Measurements from ENCODE around the gene MAN2A2. TPM values are rescaled to one million over a fixed set of nuclear protein-coding genes. Genes with fewer than 3 reads are reported as not detected.

MAN2A2 gene
- total RNA-seq, 1 experiment from 2014 or later, result 64.9 TPM

DNA sequence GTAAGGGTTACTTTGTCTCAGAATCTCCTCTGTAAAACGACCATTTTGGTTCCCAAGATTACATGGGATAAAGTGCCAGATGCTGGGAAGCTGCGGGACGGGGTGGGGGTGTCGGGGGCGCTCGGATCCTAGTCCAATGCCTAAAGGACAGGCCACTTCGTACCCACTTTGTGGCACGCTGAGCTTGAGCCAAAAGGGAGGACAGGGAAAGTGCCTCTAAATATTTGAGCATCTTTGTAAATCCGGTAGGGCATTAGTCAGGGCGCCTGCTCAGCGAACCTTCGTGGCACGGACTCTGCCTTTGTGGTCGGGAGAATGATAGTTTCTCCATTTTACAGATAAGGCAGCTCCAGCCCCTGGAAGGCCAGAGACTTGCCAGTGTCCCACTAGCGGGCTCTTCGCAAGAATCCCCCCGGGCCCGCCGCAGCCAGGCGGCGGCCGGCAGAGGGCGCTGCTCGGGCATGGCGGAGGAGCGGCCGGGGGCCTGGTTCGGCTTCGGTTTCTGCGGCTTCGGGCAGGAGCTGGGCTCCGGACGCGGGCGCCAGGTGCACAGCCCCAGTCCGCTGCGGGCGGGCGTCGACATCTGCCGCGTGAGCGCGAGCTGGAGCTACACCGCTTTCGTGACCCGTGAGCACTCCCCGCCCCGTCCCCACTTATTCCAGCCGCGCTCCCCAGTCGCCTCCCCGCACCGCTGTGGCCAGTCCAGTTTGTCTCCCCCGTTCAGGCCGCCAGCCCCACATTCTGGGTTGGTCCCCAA, 53.4 kb downstream of the MAN2A2 start:
- H3K36me3 Mint-ChIP-seq (ENCODE audit: insufficient read depth, unreplicated experiment), result peaks cover 60% of the 10 kb centered on the region
- intact Hi-C loops (cut with micrococcal nuclease; ENCODE audit: unreplicated experiment), result loop anchor here (5.0 kb wide), 1 partner anchor 36 kb away; the partner anchor contains the start of gene PRC1
- Histone ChIP-seq H3K36me3 (ENCODE audit: control insufficient read depth, insufficient read depth, low read length) (peaks cover 1% of the 10 kb centered on the region), H3K4me3 (ENCODE audit: low read depth, low read length) (peak overlapping the region; percentile 99), H3K27me3 (replicated peaks; ENCODE audit: control insufficient read depth, insufficient read depth, low read length) (no peaks in the 10 kb centered on the region), H3K9me3 (no peaks in the 10 kb centered on the region), H3K4me1 (peaks cover 4% of the 10 kb centered on the region)
- no peaks in the 10 kb centered on the region for H3K27me3 Mint-ChIP-seq (ENCODE audit: insufficient read depth, unreplicated experiment)
- H3K27ac Mint-ChIP-seq (ENCODE audit: unreplicated experiment), result peak overlapping the region; percentile 87
- H3K9me3 Mint-ChIP-seq (ENCODE audit: unreplicated experiment), result no peaks in the 10 kb centered on the region
- H3K4me3 Mint-ChIP-seq (ENCODE audit: unreplicated experiment), result peak overlapping the region; percentile 76
- CTCF ChIA-PET, result interaction anchor here (0.6 to 2.5 kb wide), 2 partner anchors 25 to 93 kb away, joined by 3 to 12 read pairs; partner anchors contain the start of gene HDDC3
- POLR2A ChIA-PET, result interaction anchor here (0.5 to 0.7 kb wide), 2 partner anchors 12 to 38 kb away, joined by 4 read pairs; partner anchors contain the start of gene PRC1
- H3K4me1 Mint-ChIP-seq (ENCODE audit: low read depth, unreplicated experiment), result peaks cover 16% of the 10 kb centered on the region
- BruUV-seq (replicated peaks), result no TSS peak
- TF ChIP-seq, protein P1, sequence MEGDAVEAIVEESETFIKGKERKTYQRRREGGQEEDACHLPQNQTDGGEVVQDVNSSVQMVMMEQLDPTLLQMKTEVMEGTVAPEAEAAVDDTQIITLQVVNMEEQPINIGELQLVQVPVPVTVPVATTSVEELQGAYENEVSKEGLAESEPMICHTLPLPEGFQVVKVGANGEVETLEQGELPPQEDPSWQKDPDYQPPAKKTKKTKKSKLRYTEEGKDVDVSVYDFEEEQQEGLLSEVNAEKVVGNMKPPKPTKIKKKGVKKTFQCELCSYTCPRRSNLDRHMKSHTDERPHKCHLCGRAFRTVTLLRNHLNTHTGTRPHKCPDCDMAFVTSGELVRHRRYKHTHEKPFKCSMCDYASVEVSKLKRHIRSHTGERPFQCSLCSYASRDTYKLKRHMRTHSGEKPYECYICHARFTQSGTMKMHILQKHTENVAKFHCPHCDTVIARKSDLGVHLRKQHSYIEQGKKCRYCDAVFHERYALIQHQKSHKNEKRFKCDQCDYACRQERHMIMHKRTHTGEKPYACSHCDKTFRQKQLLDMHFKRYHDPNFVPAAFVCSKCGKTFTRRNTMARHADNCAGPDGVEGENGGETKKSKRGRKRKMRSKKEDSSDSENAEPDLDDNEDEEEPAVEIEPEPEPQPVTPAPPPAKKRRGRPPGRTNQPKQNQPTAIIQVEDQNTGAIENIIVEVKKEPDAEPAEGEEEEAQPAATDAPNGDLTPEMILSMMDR (IDR thresholded peaks at IDR 0.05; ENCODE audit: insufficient read depth in 1 of 2, low read depth in 1 of 2, low read length in 1 of 2, severe bottlenecking in 1 of 2, unreplicated experiment in 1 of 2), result no peak
- DNase-seq, result no peak

DNA sequence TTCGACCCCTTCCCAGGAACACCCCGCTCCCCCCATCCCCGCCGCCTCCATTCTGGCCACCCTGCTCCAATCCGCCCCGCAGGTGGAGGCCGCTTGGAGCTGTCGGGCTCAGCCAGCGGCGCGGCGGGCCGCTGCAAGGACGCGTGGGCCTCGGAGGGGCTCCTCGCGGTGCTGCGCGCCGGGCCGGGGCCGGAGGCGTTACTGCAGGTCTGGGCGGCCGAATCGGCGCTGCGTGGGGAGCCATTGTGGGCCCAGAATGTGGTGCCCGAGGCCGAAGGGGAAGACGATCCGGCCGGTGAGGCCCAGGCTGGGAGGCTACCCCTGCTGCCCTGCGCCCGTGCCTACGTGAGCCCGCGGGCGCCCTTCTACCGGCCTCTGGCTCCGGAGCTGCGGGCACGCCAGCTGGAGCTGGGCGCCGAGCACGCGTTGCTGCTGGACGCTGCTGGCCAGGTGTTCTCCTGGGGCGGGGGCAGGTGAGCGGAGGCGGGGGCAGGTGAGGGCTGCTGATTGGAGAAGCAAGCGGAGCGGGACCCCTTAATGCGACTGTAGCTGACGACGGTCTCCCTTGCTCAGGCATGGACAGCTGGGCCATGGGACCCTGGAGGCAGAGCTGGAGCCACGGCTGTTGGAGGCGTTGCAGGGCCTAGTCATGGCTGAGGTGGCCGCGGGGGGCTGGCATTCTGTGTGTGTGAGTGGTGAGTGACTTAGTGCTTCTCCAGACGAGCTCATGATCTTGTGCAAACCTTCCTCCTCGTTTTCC, 54.1 kb downstream of the MAN2A2 start:
- Histone ChIP-seq H3K27me3 (replicated peaks; ENCODE audit: control insufficient read depth, insufficient read depth, low read length) (no peaks in the 10 kb centered on the region), H3K4me1 (peaks cover 4% of the 10 kb centered on the region), H3K4me3 (ENCODE audit: low read depth, low read length) (no peak overlapping the region), H3K9me3 (no peaks in the 10 kb centered on the region), H3K36me3 (ENCODE audit: control insufficient read depth, insufficient read depth, low read length) (peaks cover 1% of the 10 kb centered on the region)
- Mint-ChIP-seq H3K4me3 (ENCODE audit: unreplicated experiment) (peak overlapping the region; percentile 62), H3K4me1 (ENCODE audit: low read depth, unreplicated experiment) (peaks cover 16% of the 10 kb centered on the region), H3K27me3 (ENCODE audit: insufficient read depth, unreplicated experiment) (no peaks in the 10 kb centered on the region), H3K27ac (ENCODE audit: unreplicated experiment) (no peak overlapping the region), H3K9me3 (ENCODE audit: unreplicated experiment) (no peaks in the 10 kb centered on the region), H3K36me3 (ENCODE audit: insufficient read depth, unreplicated experiment) (peaks cover 58% of the 10 kb centered on the region)
- TF ChIP-seq, protein P1 (IDR thresholded peaks at IDR 0.05; ENCODE audit: insufficient read depth in 1 of 2, low read depth in 1 of 2, low read length in 1 of 2, severe bottlenecking in 1 of 2, unreplicated experiment in 1 of 2), result no peak
- DNase-seq, result no peak
- ChIA-PET POLR2A (no interaction called here), CTCF (no interaction called here)
- no TSS peak for BruUV-seq (replicated peaks)
- intact Hi-C loops (cut with micrococcal nuclease; ENCODE audit: unreplicated experiment), result loop anchor here (5.0 kb wide), 1 partner anchor 35 kb away; the partner anchor contains the start of gene PRC1

DNA sequence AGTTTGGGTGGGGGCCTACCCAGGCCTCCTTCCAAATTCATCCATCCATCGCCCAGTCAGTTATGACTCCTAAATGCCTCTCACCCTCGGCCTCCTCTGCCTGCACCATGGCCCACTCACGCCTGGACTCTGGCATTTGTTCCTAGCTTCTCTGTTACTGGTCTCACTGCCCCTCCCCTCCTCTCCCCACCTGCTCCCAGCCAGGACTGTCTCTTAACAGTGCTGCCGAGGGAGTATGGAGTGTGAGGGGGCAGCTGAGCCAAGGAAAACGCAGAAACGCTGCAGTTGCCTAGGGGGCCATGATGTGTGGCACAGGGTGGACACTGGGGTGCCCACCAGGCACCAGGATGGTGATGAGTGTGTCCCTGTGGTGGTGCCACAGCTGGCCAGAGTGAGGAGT, 54.7 kb downstream of the MAN2A2 start:
- Histone ChIP-seq H3K36me3 (ENCODE audit: control insufficient read depth, insufficient read depth, low read length) (peaks cover 1% of the 10 kb centered on the region), H3K9me3 (no peaks in the 10 kb centered on the region), H3K4me1 (peaks cover 4% of the 10 kb centered on the region), H3K27me3 (replicated peaks; ENCODE audit: control insufficient read depth, insufficient read depth, low read length) (no peaks in the 10 kb centered on the region), H3K4me3 (ENCODE audit: low read depth, low read length) (no peak overlapping the region)
- no TSS peak for BruUV-seq (replicated peaks)
- DNase-seq, result no peak
- peak overlapping the region; percentile 62 for H3K4me3 Mint-ChIP-seq (ENCODE audit: unreplicated experiment)
- H3K36me3 Mint-ChIP-seq (ENCODE audit: insufficient read depth, unreplicated experiment), result peaks cover 53% of the 10 kb centered on the region
- H3K9me3 Mint-ChIP-seq (ENCODE audit: unreplicated experiment), result no peaks in the 10 kb centered on the region
- ChIA-PET POLR2A (no interaction called here), CTCF (no interaction called here)
- TF ChIP-seq, protein P1 (IDR thresholded peaks at IDR 0.05; ENCODE audit: insufficient read depth in 1 of 2, low read depth in 1 of 2, low read length in 1 of 2, severe bottlenecking in 1 of 2, unreplicated experiment in 1 of 2), result no peak
- peaks cover 16% of the 10 kb centered on the region for H3K4me1 Mint-ChIP-seq (ENCODE audit: low read depth, unreplicated experiment)
- intact Hi-C loops (cut with micrococcal nuclease; ENCODE audit: unreplicated experiment), result loop anchor here (5.0 kb wide), 1 partner anchor 35 kb away; the partner anchor contains the start of gene PRC1
- no peak overlapping the region for H3K27ac Mint-ChIP-seq (ENCODE audit: unreplicated experiment)
- no peaks in the 10 kb centered on the region for H3K27me3 Mint-ChIP-seq (ENCODE audit: insufficient read depth, unreplicated experiment)

All from Caco-2 (cell line).